Activated naive CD4-positive, alpha-beta T cell treated with anti-CD3 and anti-CD28 coated beads, Interleukin-2, amount 50 U/mL, for 16 hours (primary cell): ENCODE measurements around the gene FANCC.
"Not testable (repeated sequence)": the region's sequence is repeated elsewhere in the genome, so short reads cannot be mapped to it uniquely, and the experiment has no call there.

Experiments used
- DNase-seq: peaks from one replicate; pipeline ENCODE4 v3.0.0-alpha.2; 2020

The FANCC gene

GRCh38 chr9:95329061-95329460 is 11.6 kb upstream of the FANCC start:
- not testable (repeated sequence) for DNase-seq

DNA sequence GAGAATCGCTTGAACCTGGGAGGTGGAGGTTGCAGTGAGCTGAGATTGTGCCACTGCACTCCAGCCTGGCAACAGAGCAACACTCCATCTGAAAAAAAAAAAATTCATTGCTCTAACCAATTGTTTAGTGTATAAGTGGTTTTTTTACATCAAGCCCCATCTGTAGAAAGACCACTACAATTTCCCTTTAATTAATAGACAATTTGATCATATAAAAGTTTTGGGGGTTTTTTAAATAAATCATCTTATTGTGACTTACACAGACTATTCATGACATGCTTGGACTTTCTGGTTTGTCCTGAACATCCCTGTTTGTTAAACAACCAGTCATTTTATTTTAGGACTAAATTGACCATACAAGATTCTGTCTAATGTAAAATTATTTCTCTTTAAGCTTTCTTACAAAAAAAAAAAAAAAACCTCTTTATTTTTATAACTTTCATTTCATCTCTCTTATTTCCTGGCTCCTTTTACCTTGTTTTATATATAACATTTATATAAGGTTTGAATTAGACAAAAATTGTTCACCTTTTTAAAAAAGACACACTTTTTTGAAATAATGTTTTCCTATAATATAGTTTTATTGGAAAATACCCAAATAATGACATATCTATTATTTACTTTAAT is 9.8 kb upstream of the FANCC start:
- no peak for DNase-seq

DNA sequence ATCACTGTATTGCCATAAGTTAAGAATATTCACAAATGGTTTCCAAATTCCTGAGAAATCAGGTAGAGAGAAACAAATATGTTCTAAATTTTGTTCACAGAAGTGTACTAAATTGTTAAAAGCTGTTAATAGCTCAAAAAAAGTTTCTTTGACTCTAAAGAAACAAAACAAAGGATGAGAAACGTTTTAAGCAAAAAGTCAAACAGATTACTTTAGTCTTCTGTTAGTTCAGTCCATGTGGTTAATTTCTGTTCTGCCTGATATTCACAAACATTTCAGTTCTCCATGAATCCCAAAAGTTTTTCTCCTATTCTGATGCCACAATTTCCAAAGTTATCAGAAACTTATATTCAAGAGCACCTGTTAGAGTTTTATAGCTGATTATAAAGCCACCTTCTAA is 7.7 kb upstream of the FANCC start:
- no peak for DNase-seq

GRCh38 chr9:95317893-95318211 is 343 bp upstream of the FANCC start:
- DNase-seq, result no peak

- no peak for DNase-seq
Measured at GRCh38 chr9:95316794-95317118, 753 bp downstream of the FANCC start.

DNA sequence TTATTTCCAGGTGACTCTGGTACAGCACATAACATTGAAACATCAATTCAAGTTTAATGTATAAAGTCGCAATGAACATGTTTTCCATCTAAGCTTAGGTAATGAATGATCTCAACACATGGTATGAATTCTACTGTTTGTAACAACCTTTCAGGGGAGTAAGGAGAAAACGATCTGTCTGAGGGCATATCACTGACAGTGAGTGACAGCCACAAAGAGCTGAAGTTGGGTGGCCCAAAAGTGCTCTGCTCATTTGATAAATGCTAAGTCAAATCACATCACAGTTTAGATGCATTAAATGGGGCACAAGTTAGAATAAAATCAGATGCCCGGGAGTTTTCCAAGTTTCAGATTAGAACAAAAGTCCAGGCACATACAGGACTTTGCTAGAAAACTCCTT is 1.2 kb downstream of the FANCC start:
- no peak for DNase-seq

- DNase-seq, result no peak
Measured at GRCh38 chr9:95315108-95315746, 2.3 kb downstream of the FANCC start.

GRCh38 chr9:95313010-95313498 is 4.5 kb downstream of the FANCC start:
- no peak for DNase-seq

GRCh38 chr9:95311961-95312360 is 5.5 kb downstream of the FANCC start:
- no peak for DNase-seq

GRCh38 chr9:95307538-95307937 is 10.0 kb downstream of the FANCC start:
- DNase-seq, result no peak

- no peak for DNase-seq
Measured at GRCh38 chr9:95306819-95307218, 10.7 kb downstream of the FANCC start.

DNA sequence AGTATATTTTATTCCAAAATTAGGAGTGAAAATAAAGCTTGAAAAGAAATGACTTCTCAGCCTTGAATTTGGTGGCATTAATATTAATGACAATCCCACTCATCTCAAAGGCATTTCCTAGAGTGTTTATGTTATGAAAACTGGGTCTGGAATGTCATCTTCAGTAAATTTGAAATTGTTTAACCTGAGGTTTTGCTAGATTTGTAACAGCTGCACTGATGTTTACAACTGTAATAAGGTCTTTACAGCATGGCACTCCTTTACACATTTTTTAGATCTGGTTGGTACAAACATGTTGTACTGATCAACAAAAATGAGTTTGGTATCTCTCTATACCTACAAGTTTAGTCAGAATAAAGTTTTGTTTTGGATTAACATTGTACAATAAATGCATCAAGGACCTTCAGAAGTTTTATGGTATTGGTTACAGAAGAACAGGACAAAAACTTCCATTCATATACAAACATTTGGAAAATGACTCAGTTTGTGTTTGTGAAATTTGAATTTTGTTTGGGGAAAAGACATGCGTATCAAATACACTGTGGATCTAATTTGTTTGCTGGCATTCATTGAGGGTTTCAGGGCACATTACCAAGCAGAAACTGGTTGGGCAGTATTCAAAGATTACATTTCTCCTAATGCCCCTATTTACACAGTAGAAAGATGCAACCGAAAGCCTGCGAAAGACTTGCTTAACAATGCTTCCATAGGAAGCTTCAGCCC is 11.6 kb downstream of the FANCC start:
- DNase-seq, result no peak

- DNase-seq, result no peak
Measured at GRCh38 chr9:95302479-95302878, 15.0 kb downstream of the FANCC start.

DNA sequence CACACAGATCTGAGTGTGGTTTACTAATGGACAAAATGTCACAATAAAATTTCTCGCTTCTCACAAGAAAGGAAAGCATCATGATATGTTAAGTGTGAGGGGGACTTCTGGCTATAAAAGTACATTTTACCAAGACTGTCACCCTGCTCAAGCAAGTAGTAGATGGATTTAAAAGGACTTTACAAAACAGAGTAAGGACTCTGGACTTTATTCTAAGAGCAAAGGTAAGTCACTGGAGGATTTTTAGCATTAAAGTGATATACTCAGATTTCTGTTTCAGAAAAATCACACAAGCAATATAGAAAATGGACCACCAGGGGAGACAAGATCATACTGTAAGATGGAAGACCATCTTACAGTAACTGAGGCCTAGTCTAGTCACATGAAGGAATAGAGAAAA is 19.7 kb downstream of the FANCC start:
- DNase-seq, result no peak

DNA sequence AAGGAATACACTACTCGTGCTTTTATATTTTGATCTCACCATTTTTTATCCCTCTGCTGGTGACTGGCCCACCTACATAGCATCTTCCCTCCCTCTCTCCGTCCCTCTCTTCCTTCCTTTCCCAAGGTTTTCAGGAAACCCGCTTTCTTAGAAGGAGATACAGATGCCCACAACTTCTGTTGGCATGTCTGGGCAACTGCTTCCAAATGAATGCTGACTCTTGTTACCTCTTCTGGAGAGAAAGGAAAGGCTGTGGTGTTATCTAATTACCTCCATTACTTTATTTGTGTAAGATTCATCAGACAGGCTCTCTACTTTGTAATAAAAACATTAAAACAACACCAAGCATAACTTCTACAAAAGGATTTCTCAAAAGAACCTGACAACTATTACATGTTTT is 20.2 kb downstream of the FANCC start:
- no peak for DNase-seq

- DNase-seq, result no peak
Measured at GRCh38 chr9:95296761-95297160, 20.7 kb downstream of the FANCC start.

DNA sequence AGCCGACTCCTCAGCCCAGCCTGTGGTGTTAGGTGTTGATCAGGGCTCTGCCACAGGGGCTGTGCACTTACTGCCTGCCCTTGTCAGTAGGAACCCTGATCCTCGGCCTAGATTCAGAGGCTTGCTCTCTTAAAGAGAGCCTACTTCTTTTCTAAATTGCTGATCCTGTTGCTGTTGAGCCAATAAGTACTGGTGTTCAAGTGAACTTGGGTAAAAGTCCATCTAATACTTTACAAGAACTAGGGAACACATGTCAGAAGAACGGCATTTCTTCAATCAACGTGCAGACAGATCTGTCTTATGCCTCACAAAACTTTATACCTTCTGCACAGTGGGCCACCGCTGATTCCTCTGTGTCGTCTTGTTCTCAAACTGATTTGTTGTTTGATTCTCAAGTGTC is 24.2 kb downstream of the FANCC start:
- not testable (repeated sequence) for DNase-seq

DNA sequence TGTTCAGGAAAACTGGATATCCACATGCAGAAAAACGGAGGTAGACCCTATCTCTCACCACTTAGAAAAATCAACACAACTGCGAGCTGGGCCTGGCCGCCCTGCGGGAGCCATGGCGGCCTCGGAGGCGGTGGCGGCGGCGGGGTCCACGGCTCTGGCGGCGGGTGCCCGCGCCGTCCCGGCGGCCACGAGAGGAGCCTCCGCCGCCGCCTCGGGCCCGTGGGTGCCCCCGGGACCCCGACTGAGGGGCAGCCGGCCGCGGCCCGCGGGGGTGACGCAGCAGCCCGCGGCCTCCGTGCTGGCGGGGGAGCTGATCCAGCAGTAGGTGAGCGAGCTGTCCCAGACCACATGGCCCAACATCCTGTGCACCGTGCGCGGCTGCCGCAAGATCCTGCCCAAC is 25.3 kb downstream of the FANCC start:
- DNase-seq, result no peak

DNA sequence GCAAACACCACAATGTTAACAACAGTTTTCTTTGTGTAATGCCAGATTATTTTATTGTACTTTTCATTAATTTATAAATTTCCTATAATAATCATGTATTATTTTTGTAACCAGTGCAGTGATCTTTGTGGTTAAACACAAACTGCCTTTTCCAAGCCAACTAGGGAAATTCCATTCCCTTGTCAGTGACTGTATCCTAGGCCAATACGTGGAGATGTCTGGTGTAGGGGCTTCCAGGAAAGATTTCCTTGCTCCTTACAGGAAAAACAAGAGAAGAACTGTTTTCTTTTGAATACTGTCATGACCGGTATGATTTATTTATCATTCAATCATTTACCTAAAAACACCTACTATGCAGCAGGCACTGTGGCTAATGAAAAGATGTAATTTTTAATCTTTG is 31.4 kb downstream of the FANCC start:
- no peak for DNase-seq

- no peak for DNase-seq
Measured at GRCh38 chr9:95285307-95285706, 32.2 kb downstream of the FANCC start.

GRCh38 chr9:95284162-95285080 is 33.1 kb downstream of the FANCC start:
- DNase-seq, result no peak

GRCh38 chr9:95283673-95284072 is 33.8 kb downstream of the FANCC start:
- no peak for DNase-seq

DNA sequence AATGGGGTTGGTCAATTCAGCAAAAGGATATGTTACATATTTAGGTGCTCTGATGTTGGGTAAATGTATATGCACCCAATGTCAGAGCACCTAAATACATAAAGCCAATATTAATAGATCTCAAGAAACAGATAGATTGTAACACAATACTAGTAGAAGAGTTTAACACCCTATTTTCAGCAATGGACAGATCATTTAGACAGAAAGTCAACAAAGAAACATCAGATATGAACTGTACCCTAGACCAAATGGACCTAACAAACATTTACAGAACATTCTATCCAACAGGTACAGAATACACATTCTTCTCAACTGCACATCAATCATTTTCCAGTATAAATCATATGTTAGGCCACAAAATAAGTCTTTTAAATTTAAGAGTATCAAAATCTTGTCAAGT is 35.2 kb downstream of the FANCC start:
- DNase-seq, result no peak

DNA sequence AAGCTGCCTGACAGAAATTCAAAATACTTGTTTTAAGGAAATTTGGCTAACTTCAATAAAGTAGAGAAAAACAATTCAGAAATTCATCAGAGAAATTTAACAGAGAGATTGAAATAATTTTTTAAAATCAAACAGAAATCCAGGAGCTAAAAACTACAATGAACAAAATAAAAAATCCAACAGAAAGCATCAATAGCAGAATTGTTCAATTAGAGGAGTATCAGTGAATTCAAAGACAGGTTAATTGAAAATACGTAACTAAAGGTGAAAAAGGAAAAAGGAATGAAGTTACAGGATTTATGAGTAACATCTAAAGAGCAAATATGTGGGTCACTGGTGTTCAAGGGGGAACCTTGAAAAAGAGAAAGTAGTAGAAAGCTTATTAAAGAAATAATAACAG is 36.8 kb downstream of the FANCC start:
- no peak for DNase-seq
